NCI-H69 (cell line): ENCODE data around the gene CEP72.
A peak's percentile ranks its signal among the peaks of the same experiment; 100 is the strongest.
"Not testable (repeated sequence)": the region's sequence is repeated elsewhere in the genome, so short reads cannot be mapped to it uniquely, and the experiment has no call there.

Source experiments
- DNase-seq: peaks from one replicate; lab custom pipeline; 2025; lab: John Stamatoyannopoulos, UW

The CEP72 gene

GRCh38 chr5:684751-685216, 72.6 kb downstream of the CEP72 start:
- no peak for DNase-seq

- DNase-seq: no peak
These were observed 73.4 kb downstream of the CEP72 start for GRCh38 chr5:685262-686171.

GRCh38 chr5:686172-686523, 74.0 kb downstream of the CEP72 start:
- DNase-seq: not testable (repeated sequence)

- DNase-seq: not testable (repeated sequence)
These were observed 74.8 kb downstream of the CEP72 start for GRCh38 chr5:686936-687335.

GRCh38 chr5:688348-689010, 76.3 kb downstream of the CEP72 start:
- DNase-seq: not testable (repeated sequence)

GRCh38 chr5:690293-690692, 78.2 kb downstream of the CEP72 start:
- not testable (repeated sequence) for DNase-seq

- not testable (repeated sequence) for DNase-seq
These were observed 78.9 kb downstream of the CEP72 start for GRCh38 chr5:691049-691448.

- DNase-seq: peak; percentile 28
These were observed 79.8 kb downstream of the CEP72 start for GRCh38 chr5:691817-692528.

GRCh38 chr5:692529-693041, 80.4 kb downstream of the CEP72 start:
- peak; percentile 63 for DNase-seq

GRCh38 chr5:693271-694041, 81.3 kb downstream of the CEP72 start, which contains the start of gene TPPP:
Gene TPPP, minus strand, starts transcription at chr5:693352. Its CDS starts 15,292 bp downstream, at chr5:678060.
- peak; percentile 96 for DNase-seq

- DNase-seq: peak; percentile 26
These were observed 81.9 kb downstream of the CEP72 start for GRCh38 chr5:694042-694431.

- not testable (repeated sequence) for DNase-seq
These were observed 83.3 kb downstream of the CEP72 start for GRCh38 chr5:695475-695874.

- not testable (repeated sequence) for DNase-seq
These were observed 84.1 kb downstream of the CEP72 start for GRCh38 chr5:696191-696590.

GRCh38 chr5:696753-697702, 84.9 kb downstream of the CEP72 start:
- peak; percentile 19 for DNase-seq
